Endothelial cell of umbilical vein (primary cell): ENCODE data around the gene RALGPS2. TPM values are rescaled to one million over a fixed set of nuclear protein-coding genes. Genes with fewer than 3 reads are reported as not detected.

Experiments
- BruUV-seq: library from RNA; stranded (reverse); fragments of 400-500 nt; replicated peaks from 2 replicates; lab custom pipeline; 2021; lab: Mats Ljungman, UMichigan
- CTCF ChIA-PET: fragments of 300-600, 350-600 bp; sonication (Branson Sonifier 250); formaldehyde crosslinking; loops from one replicate; lab custom pipeline; 2021; ENCODE audit warnings: antibody characterized with exemption, inconsistent platforms; lab: Charles Lee
- POLR2A ChIA-PET: fragments of 300-600, 350-600 bp; sonication (Branson Sonifier 250); formaldehyde crosslinking; loops from one replicate; lab custom pipeline; 2021; ENCODE audit warnings: antibody characterized with exemption, inconsistent platforms; lab: Charles Lee
- DNase-seq: peaks from one replicate; pipeline ENCODE4 v3.0.0-alpha.2; 2011; ENCODE audit warnings: low read depth, low spot score
- FAIRE-seq: peaks from 2 replicates; lab custom pipeline; 2011; peaks lifted over from hg19 to GRCh38; lab: Jason Lieb, UNC
- H2AFZ ChIP-seq: 2 replicates; pipeline ENCODE4 v1.6.0; 2012; ENCODE audit warnings: low read depth, low read length, control low read depth, inconsistent platforms
- H3K27ac ChIP-seq: 2 replicates; pipeline ENCODE4 v1.5.1; 2011; ENCODE audit warnings: low read depth, mild to moderate bottlenecking, control low read depth, low read length, moderate library complexity; ENCODE audit not compliant: insufficient read depth
- H3K27me3 ChIP-seq, 2 experiments: 2 replicates each; pipeline versions ENCODE4 v1.6.0 to v1.6.1; 2011; ENCODE audit warnings: low read length in 2 of 2, mixed read lengths in 1 of 2; ENCODE audit not compliant: control insufficient read depth in 2 of 2, insufficient read depth in 2 of 2
- H3K36me3 ChIP-seq, 2 experiments: 2 replicates in 1 of 2; 3 replicates in 1 of 2; pipeline ENCODE4 v1.5.1; 2011; ENCODE audit warnings: low read length in 2 of 2, mild to moderate bottlenecking in 1 of 2, moderate library complexity in 1 of 2; ENCODE audit not compliant: control insufficient read depth in 2 of 2, insufficient read depth in 2 of 2; ENCODE audit errors: extremely low read depth in 1 of 2
- H3K4me1 ChIP-seq: 3 replicates; pipeline ENCODE4 v1.5.1; 2011; ENCODE audit warnings: mild to moderate bottlenecking, low read length; ENCODE audit not compliant: control insufficient read depth, insufficient read depth; ENCODE audit errors: extremely low read depth
- H3K4me2 ChIP-seq: 2 replicates; pipeline ENCODE4 v1.6.1; 2011; ENCODE audit warnings: low read length, control low read depth, mixed read lengths; ENCODE audit not compliant: insufficient read depth
- H3K4me3 ChIP-seq, 3 experiments: fragments of 200-600 bp in 1 of 3; sonication (generic), shearing (Covaris generic) in 1 of 3; replicated peaks in 1 of 3; 2 replicates each; pipeline ENCODE4 v1.5.1; 2011 to 2016; ENCODE audit warnings: control low read depth in 3 of 3, low read length in 3 of 3, mild to moderate bottlenecking in 2 of 3, inconsistent platforms in 1 of 3, low read depth in 1 of 3, moderate library complexity in 1 of 3; ENCODE audit not compliant: insufficient read depth in 1 of 3
- H3K79me2 ChIP-seq: 2 replicates; pipeline ENCODE4 v1.6.0; 2012; ENCODE audit warnings: low read length, inconsistent platforms; ENCODE audit not compliant: control insufficient read depth, insufficient read depth
- H3K9ac ChIP-seq: replicated peaks from 2 replicates; pipeline ENCODE3; 2011; ENCODE audit warnings: low read length, control low read depth; ENCODE audit not compliant: insufficient read depth; ENCODE audit errors: extremely low read depth
- H3K9me1 ChIP-seq: replicated peaks from 3 replicates; pipeline ENCODE4 v1.6.0; 2011; ENCODE audit warnings: mild to moderate bottlenecking, low read length; ENCODE audit not compliant: control insufficient read depth, insufficient read depth; ENCODE audit errors: extremely low read depth
- H3K9me3 ChIP-seq: replicated peaks from 2 replicates; pipeline ENCODE4 v1.5.1; 2012; ENCODE audit warnings: low read length, inconsistent platforms; ENCODE audit not compliant: control insufficient read depth, insufficient read depth
- H4K20me1 ChIP-seq: replicated peaks from 2 replicates; pipeline ENCODE3; 2011; ENCODE audit warnings: mild to moderate bottlenecking, low read length; ENCODE audit not compliant: control insufficient read depth, insufficient read depth; ENCODE audit errors: extremely low read depth
- EZH2 ChIP-seq: IDR thresholded peaks from 2 replicates; pipeline ENCODE4 v1.6.1; 2012; ENCODE audit warnings: borderline replicate concordance, low read depth, mild to moderate bottlenecking, moderate library complexity, low read length, inconsistent platforms; ENCODE audit not compliant: severe bottlenecking
- FOS ChIP-seq: IDR thresholded peaks from 2 replicates; pipeline ENCODE4 v1.6.1; 2011; ENCODE audit warnings: mild to moderate bottlenecking, low read length, moderate library complexity, borderline replicate concordance; ENCODE audit not compliant: insufficient read depth
- GATA2 ChIP-seq: IDR thresholded peaks from 2 replicates; pipeline ENCODE4 v1.7.0; 2011; ENCODE audit warnings: low read depth, mild to moderate bottlenecking, moderate library complexity, mixed read lengths, low read length; ENCODE audit not compliant: insufficient read length, insufficient read depth
- JUN ChIP-seq: IDR thresholded peaks from 2 replicates; pipeline ENCODE4 v1.6.1; 2011; ENCODE audit warnings: borderline replicate concordance, low read depth; ENCODE audit not compliant: insufficient read length, insufficient read depth
- MYC ChIP-seq: IDR thresholded peaks from one replicate; pipeline ENCODE4 v1.6.1; 2011; ENCODE audit warnings: mild to moderate bottlenecking, low read depth, low read length
- POLR2A ChIP-seq: IDR thresholded peaks from 2 replicates; pipeline ENCODE4 v1.6.1; 2012; ENCODE audit warnings: low read depth, mild to moderate bottlenecking, control low read depth, low read length
- POLR2AphosphoS5 ChIP-seq: IDR thresholded peaks from 2 replicates; pipeline ENCODE4 v1.6.1; 2012; ENCODE audit warnings: low read depth, mild to moderate bottlenecking, control low read depth, low read length, moderate library complexity; ENCODE audit not compliant: insufficient read depth
- dilution Hi-C: fragments of 300-500 bp; cut with MboI; formaldehyde crosslinking; loops from one replicate; pipeline ENCODE4 v1.15.0; 2019; ENCODE audit warnings: low sequenced_read_pairs; ENCODE audit not compliant: extremely low pct_ligation_motif_present
- intact Hi-C: fragments of 100-400 bp; cut with micrococcal nuclease; formaldehyde crosslinking; loops from one replicate; pipeline ENCODE4 v1.10.0; 2022
- polyA plus RNA-seq, 4 experiments: library from polyadenylated mRNA; depleted of rRNA in 3 of 4; stranded (reverse) in 3 of 4; unstranded in 1 of 4; fragments of >200 nt; gene quantifications; 2 replicates each; pipeline versions ENCODE4 v1.2.1 to v1.2.3, GENCODE V29; 2011 to 2012; ENCODE audit warnings: missing spikeins in 1 of 4
- total RNA-seq: library from RNA; stranded (reverse); gene quantifications from 2 replicates; pipeline ENCODE4 v1.2.3, GENCODE V29; 2021
- TF ChIP-seq, protein P1 (sequence below): IDR thresholded peaks from 2 replicates; pipeline ENCODE4 v1.6.1; 2011; ENCODE audit not compliant: insufficient read depth, insufficient read length
- TF ChIP-seq, protein P2 (sequence below), 2 donors: IDR thresholded peaks; 1 replicate in 1 of 2; 2 replicates in 1 of 2; pipeline ENCODE4 v1.5.1; 2011; ENCODE audit warnings: low read length in 2 of 2, mild to moderate bottlenecking in 2 of 2, moderate library complexity in 2 of 2, control low read depth in 1 of 2, inconsistent platforms in 1 of 2, low read depth in 1 of 2; ENCODE audit not compliant: insufficient read depth in 1 of 2; ENCODE audit errors: extremely low read depth in 1 of 2

The RALGPS2 gene
- total and polyA plus RNA-seq, 2 donors (not counting 3 experiments of a cell fraction or from before 2014, with no cell fraction given): 4.6 to 27.7 TPM

DNA sequence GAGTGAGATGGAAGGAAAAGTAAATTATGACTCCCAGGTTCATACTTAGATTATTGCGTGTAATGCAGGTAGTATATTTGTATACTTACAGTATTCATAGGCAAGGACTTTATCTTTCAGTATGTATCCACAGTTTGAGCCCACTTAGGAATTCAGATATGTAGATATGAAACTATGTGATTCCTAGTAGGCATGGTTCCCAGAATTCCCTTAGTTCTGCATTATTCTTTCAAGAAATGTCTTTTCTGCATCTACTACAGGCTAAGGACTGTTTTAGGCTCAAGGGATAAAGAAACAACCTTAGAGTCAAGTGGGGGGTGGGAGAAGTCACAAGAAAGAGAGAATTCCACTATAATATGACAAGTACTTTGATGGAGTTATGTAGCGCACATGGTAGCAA, 132.1 kb downstream of the RALGPS2 start:
- no peaks in the 10 kb centered on the region for H4K20me1 ChIP-seq
- H3K9me3 ChIP-seq: no peaks in the 10 kb centered on the region
- intact Hi-C loops: no loop called here
- no peak for TF ChIP-seq POLR2A
- no peak for TF ChIP-seq GATA2
- no peak for TF ChIP-seq MYC
- TF ChIP-seq EZH2: no peak
- TF ChIP-seq, protein P1, sequence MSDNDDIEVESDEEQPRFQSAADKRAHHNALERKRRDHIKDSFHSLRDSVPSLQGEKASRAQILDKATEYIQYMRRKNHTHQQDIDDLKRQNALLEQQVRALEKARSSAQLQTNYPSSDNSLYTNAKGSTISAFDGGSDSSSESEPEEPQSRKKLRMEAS: no peak
- TF ChIP-seq JUN: no peak
- TF ChIP-seq POLR2AphosphoS5: no peak
- TF ChIP-seq, protein P2, sequence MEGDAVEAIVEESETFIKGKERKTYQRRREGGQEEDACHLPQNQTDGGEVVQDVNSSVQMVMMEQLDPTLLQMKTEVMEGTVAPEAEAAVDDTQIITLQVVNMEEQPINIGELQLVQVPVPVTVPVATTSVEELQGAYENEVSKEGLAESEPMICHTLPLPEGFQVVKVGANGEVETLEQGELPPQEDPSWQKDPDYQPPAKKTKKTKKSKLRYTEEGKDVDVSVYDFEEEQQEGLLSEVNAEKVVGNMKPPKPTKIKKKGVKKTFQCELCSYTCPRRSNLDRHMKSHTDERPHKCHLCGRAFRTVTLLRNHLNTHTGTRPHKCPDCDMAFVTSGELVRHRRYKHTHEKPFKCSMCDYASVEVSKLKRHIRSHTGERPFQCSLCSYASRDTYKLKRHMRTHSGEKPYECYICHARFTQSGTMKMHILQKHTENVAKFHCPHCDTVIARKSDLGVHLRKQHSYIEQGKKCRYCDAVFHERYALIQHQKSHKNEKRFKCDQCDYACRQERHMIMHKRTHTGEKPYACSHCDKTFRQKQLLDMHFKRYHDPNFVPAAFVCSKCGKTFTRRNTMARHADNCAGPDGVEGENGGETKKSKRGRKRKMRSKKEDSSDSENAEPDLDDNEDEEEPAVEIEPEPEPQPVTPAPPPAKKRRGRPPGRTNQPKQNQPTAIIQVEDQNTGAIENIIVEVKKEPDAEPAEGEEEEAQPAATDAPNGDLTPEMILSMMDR (IDR thresholded peaks at IDR 0.05; ENCODE audit: extremely low read depth in 1 of 2, insufficient read depth in 1 of 2, low read depth in 1 of 2, low read length in 2 of 2): no peak
- TF ChIP-seq FOS: no peak
- CTCF ChIA-PET: interaction anchor here (1.9 kb wide), 1 partner anchor 11 kb away, joined by 17 read pairs; the partner anchor contains the start of gene ANGPTL1
- H3K27me3 ChIP-seq: no peaks in the 10 kb centered on the region
- H2AFZ ChIP-seq: no peak overlapping the region
- POLR2A ChIA-PET: interaction anchor here (0.9 kb wide), 1 partner anchor 13 kb away, joined by 3 read pairs; no protein-coding TSS in a partner anchor
- H3K4me3 ChIP-seq: no peak overlapping the region
- no TSS peak for BruUV-seq
- no peaks in the 10 kb centered on the region for H3K36me3 ChIP-seq
- no peaks in the 10 kb centered on the region for H3K79me2 ChIP-seq
- H3K9me1 ChIP-seq: no peaks in the 10 kb centered on the region
- no peak overlapping the region for H3K4me2 ChIP-seq
- no peak overlapping the region for H3K9ac ChIP-seq
- no peaks in the 10 kb centered on the region for H3K4me1 ChIP-seq
- H3K27ac ChIP-seq: no peak overlapping the region
- DNase-seq (no peak), FAIRE-seq (no peak)
- dilution Hi-C loops: no loop called here
